H1 (cell line): ENCODE results near the gene ZBTB38.

Experiments used
- BCL11A ChIP-seq, 2 experiments: IDR thresholded peaks; one replicate each; pipeline ENCODE4 v1.6.1; 2011; ENCODE audit warnings: low read depth in 2 of 2, low read length in 2 of 2, mild to moderate bottlenecking in 2 of 2
- CTCF ChIP-seq, 3 experiments: IDR thresholded peaks; 1 replicate in 2 of 3; 2 replicates in 1 of 3; pipeline versions ENCODE4 v1.5.1 to v1.6.1; 2011; ENCODE audit warnings: low read length in 3 of 3, mild to moderate bottlenecking in 3 of 3, inconsistent platforms in 2 of 3, low read depth in 1 of 3, moderate library complexity in 1 of 3; ENCODE audit not compliant: insufficient read depth in 1 of 3; ENCODE audit errors: control extremely low read depth in 1 of 3
- GABPA ChIP-seq: IDR thresholded peaks from 2 replicates; pipeline ENCODE4 v1.6.1; 2011; ENCODE audit warnings: mild to moderate bottlenecking, low read length, moderate library complexity, borderline replicate concordance; ENCODE audit not compliant: insufficient read depth
- POLR2AphosphoS5 ChIP-seq: IDR thresholded peaks from 2 replicates; pipeline ENCODE4 v1.6.1; 2011; ENCODE audit warnings: low read depth, low read length
- RAD21 ChIP-seq, 2 experiments: IDR thresholded peaks in 1 of 2; conservative IDR thresholded peaks in 1 of 2; 2 replicates each; pipeline ENCODE4 v1.6.1; 2011; ENCODE audit warnings: low read depth in 2 of 2, low read length in 2 of 2, improper control_type of control experiment in 1 of 2, inconsistent platforms in 1 of 2, mild to moderate bottlenecking in 1 of 2, moderate library complexity in 1 of 2
- RBBP5 ChIP-seq: IDR thresholded peaks from 2 replicates; pipeline ENCODE4 v1.7.1; 2012; ENCODE audit warnings: low read depth, mild to moderate bottlenecking, inconsistent platforms, low read length, moderate library complexity, borderline replicate concordance
- RFX5 ChIP-seq: IDR thresholded peaks from 2 replicates; pipeline ENCODE4 v1.6.1; 2011; ENCODE audit warnings: low read depth, low read length, improper control_type of control experiment, borderline replicate concordance
- SIX5 ChIP-seq: IDR thresholded peaks from 2 replicates; pipeline ENCODE4 v1.6.1; 2011; ENCODE audit warnings: mild to moderate bottlenecking, low read depth, low read length
- SUZ12 ChIP-seq: fragments of 200-600 bp; sonication (generic); IDR thresholded peaks from 2 replicates; pipeline ENCODE4 v1.6.1; 2012; ENCODE audit warnings: mild to moderate bottlenecking, inconsistent platforms, low read length, moderate library complexity, mixed read lengths
- TAF1 ChIP-seq: IDR thresholded peaks from 2 replicates; pipeline ENCODE4 v1.6.1; 2011; ENCODE audit warnings: mild to moderate bottlenecking, low read depth, low read length
- TCF12 ChIP-seq: IDR thresholded peaks from 2 replicates; pipeline ENCODE4 v1.6.1; 2011; ENCODE audit warnings: low read depth, mild to moderate bottlenecking, low read length
- USF2 ChIP-seq: IDR thresholded peaks from 2 replicates; pipeline ENCODE4 v1.6.1; 2011; ENCODE audit warnings: low read length, improper control_type of control experiment
- YY1 ChIP-seq: IDR thresholded peaks from 2 replicates; pipeline ENCODE4 v1.6.1; 2011; ENCODE audit warnings: low read depth, mild to moderate bottlenecking, low read length
- TF ChIP-seq, protein P1 (sequence below): IDR thresholded peaks from 2 replicates; pipeline ENCODE4 v1.6.1; 2012; ENCODE audit warnings: inconsistent platforms

GRCh38 chr3:141401573-141402475 is 33.5 kb downstream of the ZBTB38 start:
- TF ChIP-seq CTCF (IDR thresholded peaks at IDR 0.05; ENCODE audit: control extremely low read depth in 1 of 3, insufficient read depth in 1 of 3, low read depth in 1 of 3, low read length in 3 of 3) (no peak), USF2 (no peak), SIX5 (no peak), TAF1 (peak; percentile 52; the same call in 1 of the 2 replicates), RFX5 (no peak), GABPA (peak; percentile 34; the same call in 1 of the 2 replicates), POLR2AphosphoS5 (0 out of 2 replicates have a peak, but pooled peaks have one; percentile 15), YY1 (peak; percentile 85), BCL11A (IDR thresholded peaks at IDR 0.05; ENCODE audit: low read depth in 2 of 2, low read length in 2 of 2) (no peak), RAD21 (IDR thresholded peaks at IDR 0.05 in 1 of 2, conservative IDR thresholded peaks at IDR 0.05 in 1 of 2; ENCODE audit: low read depth in 2 of 2, low read length in 2 of 2) (no peak; a peak in 1 of 4 replicates), TCF12 (no peak), RBBP5 (0 out of 2 replicates have a peak, but pooled peaks have one; percentile 32), SUZ12 (no peak)
- TF ChIP-seq, protein P1, sequence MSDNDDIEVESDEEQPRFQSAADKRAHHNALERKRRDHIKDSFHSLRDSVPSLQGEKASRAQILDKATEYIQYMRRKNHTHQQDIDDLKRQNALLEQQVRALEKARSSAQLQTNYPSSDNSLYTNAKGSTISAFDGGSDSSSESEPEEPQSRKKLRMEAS = no peak
